ENCODE measurements around the gene MRGPRD. TPM values are rescaled to one million over a fixed set of nuclear protein-coding genes. Genes with fewer than 3 reads are reported as not detected.
A peak's percentile ranks its signal among the peaks of the same experiment; 100 is the strongest.

MRGPRD gene
- total RNA-seq, 1 donor from 2014 or later, result not detected

- Histone ChIP-seq H4K20me1 (ENCODE audit: insufficient read depth, low read length) (no peaks in the 10 kb centered on the region), H3K4me1 (ENCODE audit: insufficient read depth, low read length) (peaks cover 6% of the 10 kb centered on the region), H3K36me3 (ENCODE audit: insufficient read depth, low read length) (no peaks in the 10 kb centered on the region), H2AFZ (ENCODE audit: low read depth, low read length) (peak overlapping the region; percentile 56), H3K4me2 (ENCODE audit: low read length) (peak overlapping the region; percentile 51), H3K9me3 (ENCODE audit: insufficient read depth, low read depth, low read length) (no peaks in the 10 kb centered on the region), H3K79me2 (ENCODE audit: insufficient read depth, low read length) (no peaks in the 10 kb centered on the region), H3K9ac (ENCODE audit: low read length) (no peak overlapping the region), H3K4me3 (ENCODE audit: insufficient read depth, low read depth, low read length) (no peak overlapping the region), H3K27me3 (ENCODE audit: insufficient read depth, low read length) (no peaks in the 10 kb centered on the region), H3K27ac (ENCODE audit: low read depth, low read length) (no peak overlapping the region)
- no peak overlapping the region for H3K27ac Mint-ChIP-seq (ENCODE audit: unreplicated experiment)
- H3K27me3 Mint-ChIP-seq (ENCODE audit: low read depth, unreplicated experiment), result peaks cover 16% of the 10 kb centered on the region
- H3K36me3 Mint-ChIP-seq (ENCODE audit: low read depth, unreplicated experiment), result no peaks in the 10 kb centered on the region
- H3K4me1 Mint-ChIP-seq (ENCODE audit: low read depth, unreplicated experiment), result no peaks in the 10 kb centered on the region
- no peak for TF ChIP-seq EZH2 (IDR thresholded peaks at IDR 0.05; ENCODE audit: insufficient read depth, low read length)
- TF ChIP-seq CTCF (IDR thresholded peaks at IDR 0.05; ENCODE audit: insufficient read depth, low read depth, low read length), result no peak
- no peak overlapping the region for H3K4me3 Mint-ChIP-seq (ENCODE audit: unreplicated experiment)
- FAIRE-seq, result no peak
- no peaks in the 10 kb centered on the region for H3K9me3 Mint-ChIP-seq (ENCODE audit: unreplicated experiment)
- DNase-seq (ENCODE audit: low read depth), result no peak
Observed at GRCh38 chr11:68955607-68955958, 25.2 kb downstream of the MRGPRD start.

- H3K9me3 Mint-ChIP-seq (ENCODE audit: unreplicated experiment), result no peaks in the 10 kb centered on the region
- Histone ChIP-seq H3K4me1 (ENCODE audit: insufficient read depth, low read length) (peaks cover 6% of the 10 kb centered on the region), H3K9ac (ENCODE audit: low read length) (no peak overlapping the region), H3K9me3 (ENCODE audit: insufficient read depth, low read depth, low read length) (no peaks in the 10 kb centered on the region), H2AFZ (ENCODE audit: low read depth, low read length) (peak overlapping the region; percentile 56), H3K36me3 (ENCODE audit: insufficient read depth, low read length) (no peaks in the 10 kb centered on the region), H3K27ac (ENCODE audit: low read depth, low read length) (no peak overlapping the region), H3K27me3 (ENCODE audit: insufficient read depth, low read length) (no peaks in the 10 kb centered on the region), H4K20me1 (ENCODE audit: insufficient read depth, low read length) (no peaks in the 10 kb centered on the region), H3K4me3 (ENCODE audit: insufficient read depth, low read depth, low read length) (no peak overlapping the region), H3K79me2 (ENCODE audit: insufficient read depth, low read length) (no peaks in the 10 kb centered on the region), H3K4me2 (ENCODE audit: low read length) (peak overlapping the region; percentile 51)
- peaks cover 16% of the 10 kb centered on the region for H3K27me3 Mint-ChIP-seq (ENCODE audit: low read depth, unreplicated experiment)
- FAIRE-seq (no peak), DNase-seq (ENCODE audit: low read depth) (peak; percentile 21)
- H3K4me1 Mint-ChIP-seq (ENCODE audit: low read depth, unreplicated experiment), result no peaks in the 10 kb centered on the region
- no peak overlapping the region for H3K27ac Mint-ChIP-seq (ENCODE audit: unreplicated experiment)
- no peak overlapping the region for H3K4me3 Mint-ChIP-seq (ENCODE audit: unreplicated experiment)
- no peak for TF ChIP-seq CTCF (IDR thresholded peaks at IDR 0.05; ENCODE audit: insufficient read depth, low read depth, low read length)
- no peak for TF ChIP-seq EZH2 (IDR thresholded peaks at IDR 0.05; ENCODE audit: insufficient read depth, low read length)
- no peaks in the 10 kb centered on the region for H3K36me3 Mint-ChIP-seq (ENCODE audit: low read depth, unreplicated experiment)
Observed at GRCh38 chr11:68954836-68955606, 25.8 kb downstream of the MRGPRD start.

GRCh38 chr11:68950762-68951161 lies 30.0 kb downstream of the MRGPRD start:
- peaks cover 8% of the 10 kb centered on the region for H3K4me1 Mint-ChIP-seq (ENCODE audit: low read depth, unreplicated experiment)
- no peak for FAIRE-seq
- H3K4me3 ChIP-seq (ENCODE audit: insufficient read depth, low read depth, low read length), result no peak overlapping the region
- no peaks in the 10 kb centered on the region for H3K9me3 Mint-ChIP-seq (ENCODE audit: unreplicated experiment)
- H3K4me2 ChIP-seq (ENCODE audit: low read length), result no peak overlapping the region
- H4K20me1 ChIP-seq (ENCODE audit: insufficient read depth, low read length), result no peaks in the 10 kb centered on the region
- no peak overlapping the region for H2AFZ ChIP-seq (ENCODE audit: low read depth, low read length)
- peaks cover 11% of the 10 kb centered on the region for H3K27me3 Mint-ChIP-seq (ENCODE audit: low read depth, unreplicated experiment)
- H3K27ac ChIP-seq (ENCODE audit: low read depth, low read length), result no peak overlapping the region
- H3K36me3 ChIP-seq (ENCODE audit: insufficient read depth, low read length), result no peaks in the 10 kb centered on the region
- TF ChIP-seq CTCF (IDR thresholded peaks at IDR 0.05; ENCODE audit: insufficient read depth, low read depth, low read length) (no peak), EZH2 (IDR thresholded peaks at IDR 0.05; ENCODE audit: insufficient read depth, low read length) (no peak)
- no peaks in the 10 kb centered on the region for H3K27me3 ChIP-seq (ENCODE audit: insufficient read depth, low read length)
- H3K79me2 ChIP-seq (ENCODE audit: insufficient read depth, low read length), result no peaks in the 10 kb centered on the region
- H3K4me1 ChIP-seq (ENCODE audit: insufficient read depth, low read length), result peaks cover 13% of the 10 kb centered on the region
- no peak overlapping the region for H3K27ac Mint-ChIP-seq (ENCODE audit: unreplicated experiment)
- H3K9ac ChIP-seq (ENCODE audit: low read length), result no peak overlapping the region
- no peak for DNase-seq (ENCODE audit: low read depth)
- H3K4me3 Mint-ChIP-seq (ENCODE audit: unreplicated experiment), result no peak overlapping the region
- H3K36me3 Mint-ChIP-seq (ENCODE audit: low read depth, unreplicated experiment), result no peaks in the 10 kb centered on the region
- no peaks in the 10 kb centered on the region for H3K9me3 ChIP-seq (ENCODE audit: insufficient read depth, low read depth, low read length)
